ENCODE measurements around the gene TNFRSF25. TPM values are rescaled to one million over a fixed set of nuclear protein-coding genes. Genes with fewer than 3 reads are reported as not detected.

Gene TNFRSF25
- total and polyA plus RNA-seq, 2 donors, result 29.1 to 51.6 TPM

- peaks cover 28 to 47% of the 10 kb centered on the region in 2 donors for H3K27me3 ChIP-seq (ENCODE audit: control insufficient read depth in 2 of 2, insufficient read depth in 1 of 2, low read length in 1 of 2)
- DNase-seq (ENCODE audit: low read depth in 6 of 9, low spot score in 9 of 9), result no peak
- no peak overlapping the region for H3K27ac ChIP-seq (ENCODE audit: low read depth in 1 of 2, low read length in 1 of 2)
- H3K9me3 ChIP-seq (ENCODE audit: control insufficient read depth in 2 of 2, insufficient read depth in 1 of 2, low read length in 1 of 2), result no peaks in the 10 kb centered on the region
- H3K36me3 ChIP-seq (ENCODE audit: control insufficient read depth in 2 of 2, insufficient read depth in 2 of 2, low read length in 1 of 2), result no peaks in the 10 kb centered on the region
- no peak overlapping the region for H3K4me3 ChIP-seq (ENCODE audit: low read length in 2 of 2)
- 93% methylated on average over 30 of the region's 30 CpGs for WGBS
- H3K4me1 ChIP-seq (ENCODE audit: control insufficient read depth in 2 of 2, insufficient read depth in 2 of 2, low read length in 2 of 2), result peaks cover 0 to 5% of the 10 kb centered on the region in 2 donors
These were observed 2.0 kb upstream of the TNFRSF25 start for GRCh38 chr1:6467744-6468688.

GRCh38 chr1:6467224-6467623 lies 1.3 kb upstream of the TNFRSF25 start:
- Histone ChIP-seq H3K36me3 (ENCODE audit: control insufficient read depth in 2 of 2, insufficient read depth in 2 of 2, low read length in 1 of 2) (peaks cover 0 to 4% of the 10 kb centered on the region in 2 donors), H3K4me3 (ENCODE audit: low read length in 2 of 2) (no peak overlapping the region), H3K27ac (ENCODE audit: low read depth in 1 of 2, low read length in 1 of 2) (no peak overlapping the region), H3K9me3 (ENCODE audit: control insufficient read depth in 2 of 2, insufficient read depth in 1 of 2, low read length in 1 of 2) (no peaks in the 10 kb centered on the region), H3K4me1 (ENCODE audit: control insufficient read depth in 2 of 2, insufficient read depth in 2 of 2, low read length in 2 of 2) (peaks cover 0 to 3% of the 10 kb centered on the region in 2 donors), H3K27me3 (ENCODE audit: control insufficient read depth in 2 of 2, insufficient read depth in 1 of 2, low read length in 1 of 2) (peaks cover 28 to 53% of the 10 kb centered on the region in 2 donors)
- 97% methylated on average over 12 of the region's 12 CpGs for WGBS
- no peak for DNase-seq (ENCODE audit: low read depth in 6 of 9, low spot score in 9 of 9)

GRCh38 chr1:6466751-6467150 lies 778 bp upstream of the TNFRSF25 start:
- no peak overlapping the region for H3K4me3 ChIP-seq (ENCODE audit: low read length in 2 of 2)
- peaks cover 0 to 2% of the 10 kb centered on the region in 2 donors for H3K4me1 ChIP-seq (ENCODE audit: control insufficient read depth in 2 of 2, insufficient read depth in 2 of 2, low read length in 2 of 2)
- DNase-seq (ENCODE audit: low read depth in 6 of 9, low spot score in 9 of 9), result no peak
- peaks cover 0 to 4% of the 10 kb centered on the region in 2 donors for H3K36me3 ChIP-seq (ENCODE audit: control insufficient read depth in 2 of 2, insufficient read depth in 2 of 2, low read length in 1 of 2)
- WGBS, result 96% methylated on average over 5 of the region's 5 CpGs
- H3K9me3 ChIP-seq (ENCODE audit: control insufficient read depth in 2 of 2, insufficient read depth in 1 of 2, low read length in 1 of 2), result no peaks in the 10 kb centered on the region
- no peak overlapping the region for H3K27ac ChIP-seq (ENCODE audit: low read depth in 1 of 2, low read length in 1 of 2)
- peaks cover 28 to 58% of the 10 kb centered on the region in 2 donors for H3K27me3 ChIP-seq (ENCODE audit: control insufficient read depth in 2 of 2, insufficient read depth in 1 of 2, low read length in 1 of 2)

GRCh38 chr1:6465461-6466005 lies 440 bp downstream of the TNFRSF25 start:
- Histone ChIP-seq H3K9me3 (ENCODE audit: control insufficient read depth in 2 of 2, insufficient read depth in 1 of 2, low read length in 1 of 2) (no peaks in the 10 kb centered on the region), H3K27ac (ENCODE audit: low read depth in 1 of 2, low read length in 1 of 2) (peak overlapping the region in 1 of 2 donors; percentile 46), H3K4me1 (ENCODE audit: control insufficient read depth in 2 of 2, insufficient read depth in 2 of 2, low read length in 2 of 2) (peaks cover 0 to 6% of the 10 kb centered on the region in 2 donors), H3K27me3 (ENCODE audit: control insufficient read depth in 2 of 2, insufficient read depth in 1 of 2, low read length in 1 of 2) (peaks cover 32 to 70% of the 10 kb centered on the region in 2 donors), H3K36me3 (ENCODE audit: control insufficient read depth in 2 of 2, insufficient read depth in 2 of 2, low read length in 1 of 2) (peaks cover 0 to 4% of the 10 kb centered on the region in 2 donors), H3K4me3 (ENCODE audit: low read length in 2 of 2) (peak overlapping the region; percentile 44)
- peak in 1 of 9 donors; percentile 40 for DNase-seq (ENCODE audit: low read depth in 6 of 9, low spot score in 9 of 9)
- 7% methylated on average over 21 of the region's 21 CpGs for WGBS

- Histone ChIP-seq H3K36me3 (ENCODE audit: control insufficient read depth in 2 of 2, insufficient read depth in 2 of 2, low read length in 1 of 2) (peaks cover 0 to 4% of the 10 kb centered on the region in 2 donors), H3K27me3 (ENCODE audit: control insufficient read depth in 2 of 2, insufficient read depth in 1 of 2, low read length in 1 of 2) (peaks cover 37 to 76% of the 10 kb centered on the region in 2 donors), H3K27ac (ENCODE audit: low read depth in 1 of 2, low read length in 1 of 2) (no peak overlapping the region), H3K4me3 (ENCODE audit: low read length in 2 of 2) (peak overlapping the region; percentile 44), H3K9me3 (ENCODE audit: control insufficient read depth in 2 of 2, insufficient read depth in 1 of 2, low read length in 1 of 2) (no peaks in the 10 kb centered on the region), H3K4me1 (ENCODE audit: control insufficient read depth in 2 of 2, insufficient read depth in 2 of 2, low read length in 2 of 2) (peaks cover 0 to 13% of the 10 kb centered on the region in 2 donors)
- DNase-seq (ENCODE audit: low read depth in 6 of 9, low spot score in 9 of 9), result no peak
- WGBS, result 84% methylated on average over 5 of the region's 5 CpGs
These were observed 1.1 kb downstream of the TNFRSF25 start for GRCh38 chr1:6464915-6465314.

GRCh38 chr1:6464514-6464836 lies 1.5 kb downstream of the TNFRSF25 start:
- no peak for DNase-seq (ENCODE audit: low read depth in 6 of 9, low spot score in 9 of 9)
- Histone ChIP-seq H3K9me3 (ENCODE audit: control insufficient read depth in 2 of 2, insufficient read depth in 1 of 2, low read length in 1 of 2) (no peaks in the 10 kb centered on the region), H3K27me3 (ENCODE audit: control insufficient read depth in 2 of 2, insufficient read depth in 1 of 2, low read length in 1 of 2) (peaks cover 37 to 81% of the 10 kb centered on the region in 2 donors), H3K4me3 (ENCODE audit: low read length in 2 of 2) (peak overlapping the region in 1 of 2 donors; percentile 44), H3K27ac (ENCODE audit: low read depth in 1 of 2, low read length in 1 of 2) (no peak overlapping the region), H3K36me3 (ENCODE audit: control insufficient read depth in 2 of 2, insufficient read depth in 2 of 2, low read length in 1 of 2) (peaks cover 0 to 4% of the 10 kb centered on the region in 2 donors), H3K4me1 (ENCODE audit: control insufficient read depth in 2 of 2, insufficient read depth in 2 of 2, low read length in 2 of 2) (peaks cover 0 to 17% of the 10 kb centered on the region in 2 donors)
- 90% methylated on average over 7 of the region's 7 CpGs for WGBS

- Histone ChIP-seq H3K9me3 (ENCODE audit: control insufficient read depth in 2 of 2, insufficient read depth in 1 of 2, low read length in 1 of 2) (no peaks in the 10 kb centered on the region), H3K4me1 (ENCODE audit: control insufficient read depth in 2 of 2, insufficient read depth in 2 of 2, low read length in 2 of 2) (peaks cover 0 to 18% of the 10 kb centered on the region in 2 donors), H3K27me3 (ENCODE audit: control insufficient read depth in 2 of 2, insufficient read depth in 1 of 2, low read length in 1 of 2) (peaks cover 40 to 90% of the 10 kb centered on the region in 2 donors), H3K4me3 (ENCODE audit: low read length in 2 of 2) (no peak overlapping the region), H3K27ac (ENCODE audit: low read depth in 1 of 2, low read length in 1 of 2) (no peak overlapping the region), H3K36me3 (ENCODE audit: control insufficient read depth in 2 of 2, insufficient read depth in 2 of 2, low read length in 1 of 2) (peaks cover 0 to 4% of the 10 kb centered on the region in 2 donors)
- DNase-seq (ENCODE audit: low read depth in 6 of 9, low spot score in 9 of 9), result no peak
- 89% methylated on average over 1 of the region's 1 CpG for WGBS
These were observed 2.9 kb downstream of the TNFRSF25 start for GRCh38 chr1:6463120-6463412.

GRCh38 chr1:6462412-6463119 lies 3.4 kb downstream of the TNFRSF25 start:
- 96% methylated on average over 13 of the region's 13 CpGs for WGBS
- Histone ChIP-seq H3K4me3 (ENCODE audit: low read length in 2 of 2) (no peak overlapping the region), H3K27me3 (ENCODE audit: control insufficient read depth in 2 of 2, insufficient read depth in 1 of 2, low read length in 1 of 2) (peaks cover 40 to 90% of the 10 kb centered on the region in 2 donors), H3K9me3 (ENCODE audit: control insufficient read depth in 2 of 2, insufficient read depth in 1 of 2, low read length in 1 of 2) (no peaks in the 10 kb centered on the region), H3K36me3 (ENCODE audit: control insufficient read depth in 2 of 2, insufficient read depth in 2 of 2, low read length in 1 of 2) (peaks cover 0 to 4% of the 10 kb centered on the region in 2 donors), H3K27ac (ENCODE audit: low read depth in 1 of 2, low read length in 1 of 2) (no peak overlapping the region), H3K4me1 (ENCODE audit: control insufficient read depth in 2 of 2, insufficient read depth in 2 of 2, low read length in 2 of 2) (peaks cover 0 to 18% of the 10 kb centered on the region in 2 donors)
- DNase-seq (ENCODE audit: low read depth in 6 of 9, low spot score in 9 of 9), result no peak
